PC-9 (cell line): Measurements from ENCODE around the gene MAK. TPM values are rescaled to one million over a fixed set of nuclear protein-coding genes. Genes with fewer than 3 reads are reported as not detected.

Source experiments
- BruUV-seq: library from RNA; stranded (reverse); fragments of 400-500 nt; replicated peaks from 2 replicates; lab custom pipeline; 2021; lab: Mats Ljungman, UMichigan
- CTCF ChIA-PET: fragments of 300-600 bp; sonication (Branson Sonifier 250); formaldehyde crosslinking; loops from one replicate; lab custom pipeline; 2022; ENCODE audit warnings: antibody characterized with exemption; lab: Charles Lee
- POLR2A ChIA-PET: fragments of 300-600 bp; sonication (Branson Sonifier 250); formaldehyde crosslinking; loops from one replicate; lab custom pipeline; 2022; ENCODE audit warnings: antibody characterized with exemption; ENCODE audit not compliant: unreplicated experiment; lab: Charles Lee
- DNase-seq, 2 experiments: peaks; one replicate each; pipeline versions ENCODE4 v3.0.0 to v3.0.0-alpha.2; 2015 to 2022; ENCODE audit warnings: mixed read lengths in 1 of 2
- H2AFZ ChIP-seq: fragments of 200-600 bp; sonication (generic); 2 replicates; pipeline ENCODE4 v1.8.1; 2017; ENCODE audit warnings: antibody characterized with exemption
- H3F3A ChIP-seq: fragments of 200-600 bp; sonication (generic); 2 replicates; pipeline ENCODE4 v1.8.1; 2017; ENCODE audit warnings: antibody characterized with exemption, mild to moderate bottlenecking, low read depth; ENCODE audit not compliant: insufficient read depth
- H3K27ac ChIP-seq: fragments of 200-600 bp; sonication (generic); 2 replicates; pipeline ENCODE4 v1.6.1; 2016; ENCODE audit warnings: mixed run types
- H3K27me3 ChIP-seq: fragments of 200-600 bp; sonication (generic); 2 replicates; pipeline ENCODE4 v1.6.1; 2016; ENCODE audit warnings: low read depth, mixed run types; ENCODE audit not compliant: insufficient read depth
- H3K36me3 ChIP-seq: fragments of 200-600 bp; sonication (generic); 2 replicates; pipeline ENCODE4 v1.6.1; 2016; ENCODE audit warnings: low read depth, mixed run types
- H3K4me1 ChIP-seq: fragments of 200-600 bp; sonication (generic); replicated peaks from 2 replicates; pipeline ENCODE4 v1.6.1; 2016; ENCODE audit warnings: mixed run types; ENCODE audit not compliant: insufficient read depth
- H3K4me2 ChIP-seq: fragments of 200-600 bp; sonication (generic); 2 replicates; pipeline ENCODE4 v1.6.1; 2017; ENCODE audit warnings: mixed run types
- H3K4me3 ChIP-seq: fragments of 200-600 bp; sonication (generic); 2 replicates; pipeline ENCODE4 v1.6.1; 2016; ENCODE audit warnings: mixed run types
- H3K79me2 ChIP-seq: fragments of 200-600 bp; sonication (generic); 2 replicates; pipeline ENCODE4 v1.6.1; 2017; ENCODE audit warnings: low read depth, mixed run types
- H3K9me2 ChIP-seq: fragments of 200-600 bp; sonication (generic); 2 replicates; pipeline ENCODE4 v1.8.1; 2017; ENCODE audit warnings: mild to moderate bottlenecking; ENCODE audit not compliant: insufficient read depth
- H3K9me3 ChIP-seq: fragments of 200-600 bp; sonication (generic); 2 replicates; pipeline ENCODE4 v1.8.1; 2016; ENCODE audit warnings: low read depth; ENCODE audit not compliant: insufficient read depth
- H4K20me1 ChIP-seq: fragments of 200-600 bp; sonication (generic); 2 replicates; pipeline ENCODE4 v1.8.1; 2017; ENCODE audit not compliant: insufficient read depth
- EZH2 ChIP-seq: fragments of 200-600 bp; sonication (generic); IDR thresholded peaks from 2 replicates; pipeline ENCODE4 v1.8.0; 2017; ENCODE audit warnings: antibody characterized with exemption, low read depth
- intact Hi-C: fragments of 100-400 bp; cut with micrococcal nuclease; formaldehyde crosslinking; loops from one replicate; pipeline ENCODE4 v1.10.0; 2022; ENCODE audit not compliant: unreplicated experiment
- total RNA-seq: library from RNA; stranded (reverse); gene quantifications from 2 replicates; pipeline ENCODE4 v1.2.3, GENCODE V29; 2021
- TF ChIP-seq, protein P1 (sequence below): fragments of 200-600 bp; sonication (generic); conservative IDR thresholded peaks from 2 replicates; pipeline ENCODE4 v1.6.1; 2017; ENCODE audit warnings: mixed run types, antibody characterized with exemption, mild to moderate bottlenecking, moderate library complexity

The MAK gene
- total RNA-seq, 1 experiment from 2014 or later, result 1.6 TPM

GRCh38 chr6:10792101-10792500, 46.2 kb downstream of the MAK start:
- POLR2A ChIA-PET, result no interaction called here
- H3K27ac ChIP-seq, result no peak overlapping the region
- no peaks in the 10 kb centered on the region for H3K9me3 ChIP-seq
- no peak for DNase-seq
- no peaks in the 10 kb centered on the region for H3K79me2 ChIP-seq
- BruUV-seq, result no TSS peak
- no peaks in the 10 kb centered on the region for H3F3A ChIP-seq
- no peak overlapping the region for H3K4me3 ChIP-seq
- intact Hi-C loops, result no loop called here
- H3K36me3 ChIP-seq, result no peaks in the 10 kb centered on the region
- no peaks in the 10 kb centered on the region for H3K9me2 ChIP-seq
- H3K4me2 ChIP-seq, result no peak overlapping the region
- no peaks in the 10 kb centered on the region for H4K20me1 ChIP-seq
- no peak overlapping the region for H2AFZ ChIP-seq
- H3K4me1 ChIP-seq, result no peaks in the 10 kb centered on the region
- TF ChIP-seq, protein P1, sequence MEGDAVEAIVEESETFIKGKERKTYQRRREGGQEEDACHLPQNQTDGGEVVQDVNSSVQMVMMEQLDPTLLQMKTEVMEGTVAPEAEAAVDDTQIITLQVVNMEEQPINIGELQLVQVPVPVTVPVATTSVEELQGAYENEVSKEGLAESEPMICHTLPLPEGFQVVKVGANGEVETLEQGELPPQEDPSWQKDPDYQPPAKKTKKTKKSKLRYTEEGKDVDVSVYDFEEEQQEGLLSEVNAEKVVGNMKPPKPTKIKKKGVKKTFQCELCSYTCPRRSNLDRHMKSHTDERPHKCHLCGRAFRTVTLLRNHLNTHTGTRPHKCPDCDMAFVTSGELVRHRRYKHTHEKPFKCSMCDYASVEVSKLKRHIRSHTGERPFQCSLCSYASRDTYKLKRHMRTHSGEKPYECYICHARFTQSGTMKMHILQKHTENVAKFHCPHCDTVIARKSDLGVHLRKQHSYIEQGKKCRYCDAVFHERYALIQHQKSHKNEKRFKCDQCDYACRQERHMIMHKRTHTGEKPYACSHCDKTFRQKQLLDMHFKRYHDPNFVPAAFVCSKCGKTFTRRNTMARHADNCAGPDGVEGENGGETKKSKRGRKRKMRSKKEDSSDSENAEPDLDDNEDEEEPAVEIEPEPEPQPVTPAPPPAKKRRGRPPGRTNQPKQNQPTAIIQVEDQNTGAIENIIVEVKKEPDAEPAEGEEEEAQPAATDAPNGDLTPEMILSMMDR, result no peak
- TF ChIP-seq EZH2, result no peak
- CTCF ChIA-PET, result interaction anchor here (0.8 kb wide), 1 partner anchor 1453 kb away, joined by 3 read pairs; no protein-coding TSS in a partner anchor
- no peaks in the 10 kb centered on the region for H3K27me3 ChIP-seq

- no TSS peak for BruUV-seq
- H3K4me2 ChIP-seq, result no peak overlapping the region
- DNase-seq, result no peak
- H3K79me2 ChIP-seq, result no peaks in the 10 kb centered on the region
- ChIA-PET POLR2A (no interaction called here), CTCF (no interaction called here)
- H2AFZ ChIP-seq, result no peak overlapping the region
- intact Hi-C loops, result no loop called here
- no peak overlapping the region for H3K27ac ChIP-seq
- no peak overlapping the region for H3K4me3 ChIP-seq
- no peak for TF ChIP-seq EZH2
- TF ChIP-seq, protein P1, result no peak
- no peaks in the 10 kb centered on the region for H3K9me2 ChIP-seq
- no peaks in the 10 kb centered on the region for H3K4me1 ChIP-seq
- no peaks in the 10 kb centered on the region for H3K36me3 ChIP-seq
- H3K27me3 ChIP-seq, result no peaks in the 10 kb centered on the region
- H3K9me3 ChIP-seq, result no peaks in the 10 kb centered on the region
- no peaks in the 10 kb centered on the region for H4K20me1 ChIP-seq
- no peaks in the 10 kb centered on the region for H3F3A ChIP-seq
Observed at GRCh38 chr6:10791673-10792072, 46.7 kb downstream of the MAK start.

- intact Hi-C loops, result no loop called here
- Histone ChIP-seq H3K9me2 (no peaks in the 10 kb centered on the region), H3K4me2 (no peak overlapping the region), H3F3A (no peaks in the 10 kb centered on the region), H3K27me3 (no peaks in the 10 kb centered on the region), H3K4me3 (no peak overlapping the region), H3K9me3 (no peaks in the 10 kb centered on the region), H3K36me3 (no peaks in the 10 kb centered on the region), H3K79me2 (no peaks in the 10 kb centered on the region), H2AFZ (no peak overlapping the region), H4K20me1 (no peaks in the 10 kb centered on the region), H3K27ac (no peak overlapping the region), H3K4me1 (no peaks in the 10 kb centered on the region)
- ChIA-PET CTCF (no interaction called here), POLR2A (no interaction called here)
- no peak for DNase-seq
- no TSS peak for BruUV-seq
- TF ChIP-seq EZH2, result no peak
- TF ChIP-seq, protein P1, result no peak
Observed at GRCh38 chr6:10779076-10779475, 59.3 kb downstream of the MAK start.
